H1 (cell line): ENCODE measurements around the gene SKP2. TPM values are rescaled to one million over a fixed set of nuclear protein-coding genes. Genes with fewer than 3 reads are reported as not detected.

ENCODE experiments used
- CTCF ChIA-PET: fragments of 300-600 bp; sonication (Branson Sonifier 250); formaldehyde crosslinking; loops from one replicate; lab custom pipeline; 2021; ENCODE audit not compliant: partially characterized antibody; lab: Charles Lee
- POLR2A ChIA-PET: fragments of 300-600 bp; sonication (Branson Sonifier 250); formaldehyde crosslinking; loops from one replicate; lab custom pipeline; 2021; ENCODE audit warnings: inconsistent platforms; ENCODE audit not compliant: partially characterized antibody; lab: Charles Lee
- DNase-seq, 2 experiments: peaks; one replicate each; pipeline versions ENCODE4 v3.0.0 to v3.0.0-alpha.2; 2010 to 2022; ENCODE audit warnings: low spot score in 2 of 2, low read depth in 1 of 2, mixed read lengths in 1 of 2
- FAIRE-seq: peaks from 2 replicates; lab custom pipeline; 2011; peaks lifted over from hg19 to GRCh38; lab: Jason Lieb, UNC
- H2AFZ ChIP-seq: 2 replicates; pipeline ENCODE4 v1.8.1; 2012; ENCODE audit warnings: low read length, inconsistent platforms
- H2AK5ac ChIP-seq: 2 replicates; pipeline ENCODE4 v1.6.1; 2013; ENCODE audit warnings: low read depth, low read length
- H2BK120ac ChIP-seq: replicated peaks from 2 replicates; pipeline ENCODE3; 2013; ENCODE audit warnings: low read depth, low read length, inconsistent platforms
- H2BK12ac ChIP-seq: 2 replicates; pipeline ENCODE4 v1.6.1; 2013; ENCODE audit warnings: low read depth, low read length
- H2BK15ac ChIP-seq: 2 replicates; pipeline ENCODE4 v1.6.1; 2013; ENCODE audit warnings: low read length
- H2BK20ac ChIP-seq: 2 replicates; pipeline ENCODE4 v1.6.1; 2013; ENCODE audit warnings: low read length
- H2BK5ac ChIP-seq: 2 replicates; pipeline ENCODE4 v1.6.1; 2013; ENCODE audit warnings: low read depth, low read length
- H3K14ac ChIP-seq: 2 replicates; pipeline ENCODE4 v1.6.1; 2013; ENCODE audit warnings: inconsistent platforms; ENCODE audit not compliant: insufficient read length
- H3K18ac ChIP-seq: 2 replicates; pipeline ENCODE4 v1.6.1; 2013; ENCODE audit warnings: low read length; ENCODE audit errors: extremely low read depth
- H3K23ac ChIP-seq: 2 replicates; pipeline ENCODE4 v1.6.1; 2013; ENCODE audit warnings: inconsistent platforms; ENCODE audit not compliant: insufficient read length
- H3K23me2 ChIP-seq: 2 replicates; pipeline ENCODE4 v1.6.1; 2013; ENCODE audit warnings: low read depth, low read length
- H3K27ac ChIP-seq: 2 replicates; pipeline ENCODE4 v1.6.1; 2011; ENCODE audit warnings: low read depth, low read length, inconsistent platforms
- H3K27me3 ChIP-seq, 4 experiments: replicated peaks in 1 of 4; 1 replicate in 1 of 4; 2 replicates in 3 of 4; pipeline versions ENCODE4 v1.6.1 to v1.8.1; 2011 to 2013; ENCODE audit warnings: low read length in 3 of 4, mild to moderate bottlenecking in 3 of 4, inconsistent platforms in 2 of 4, mixed read lengths in 2 of 4, moderate library complexity in 1 of 4; ENCODE audit not compliant: control insufficient read depth in 3 of 4, insufficient read depth in 3 of 4; ENCODE audit errors: extremely low read depth in 1 of 4
- H3K36me3 ChIP-seq, 4 experiments: 2 replicates each; pipeline versions ENCODE4 v1.6.1 to v1.8.1; 2011 to 2013; ENCODE audit warnings: mild to moderate bottlenecking in 4 of 4, low read length in 3 of 4, moderate library complexity in 2 of 4, control low read depth in 1 of 4, inconsistent platforms in 1 of 4; ENCODE audit not compliant: insufficient read depth in 4 of 4, control insufficient read depth in 2 of 4
- H3K4ac ChIP-seq: replicated peaks from 2 replicates; pipeline ENCODE3; 2013; ENCODE audit warnings: low read length, low read depth, mixed read lengths, inconsistent platforms; ENCODE audit not compliant: insufficient read length
- H3K4me1 ChIP-seq, 4 experiments: replicated peaks in 1 of 4; 1 replicate in 1 of 4; 2 replicates in 3 of 4; pipeline versions ENCODE4 v1.6.1 to v1.8.1; 2011 to 2013; ENCODE audit warnings: low read length in 3 of 4, inconsistent platforms in 2 of 4, mixed read lengths in 1 of 4; ENCODE audit not compliant: insufficient read depth in 4 of 4, control insufficient read depth in 3 of 4
- H3K4me2 ChIP-seq, 2 experiments: 2 replicates each; pipeline versions ENCODE4 v1.6.1 to v1.8.1; 2011 to 2013; ENCODE audit warnings: low read depth in 2 of 2, low read length in 2 of 2, control low read depth in 1 of 2, inconsistent platforms in 1 of 2, mild to moderate bottlenecking in 1 of 2; ENCODE audit not compliant: insufficient read depth in 1 of 2
- H3K4me3 ChIP-seq, 4 experiments: fragments of 200-600, 300-600 bp in 1 of 4; sonication (generic), shearing (Covaris generic), sonication (Bioruptor Twin) in 1 of 4; 2 replicates each; pipeline versions ENCODE4 v1.5.1 to v1.8.1; 2011 to 2016; ENCODE audit warnings: low read length in 4 of 4, low read depth in 3 of 4, control low read depth in 2 of 4, inconsistent platforms in 2 of 4, mild to moderate bottlenecking in 2 of 4, mixed read lengths in 1 of 4, moderate library complexity in 1 of 4; ENCODE audit not compliant: insufficient read depth in 2 of 4; ENCODE audit errors: extremely low read depth in 1 of 4
- H3K56ac ChIP-seq: replicated peaks from 2 replicates; pipeline ENCODE3; 2013; ENCODE audit warnings: low read depth, mild to moderate bottlenecking, mixed read lengths, low read length, inconsistent platforms; ENCODE audit not compliant: insufficient read length
- H3K79me1 ChIP-seq: 2 replicates; pipeline ENCODE4 v1.6.1; 2013; ENCODE audit warnings: low read depth, low read length, control low read depth
- H3K79me2 ChIP-seq, 2 experiments: 2 replicates each; pipeline versions ENCODE4 v1.6.1 to v1.8.1; 2012 to 2013; ENCODE audit warnings: low read length in 2 of 2, mild to moderate bottlenecking in 2 of 2, inconsistent platforms in 1 of 2; ENCODE audit not compliant: insufficient read depth in 2 of 2, control insufficient read depth in 1 of 2
- H3K9ac ChIP-seq, 4 experiments: replicated peaks in 1 of 4; 1 replicate in 1 of 4; 2 replicates in 3 of 4; pipeline versions ENCODE4 v1.6.1 to v1.8.1; 2011 to 2013; ENCODE audit warnings: low read depth in 3 of 4, low read length in 3 of 4, control low read depth in 2 of 4, mild to moderate bottlenecking in 2 of 4, moderate library complexity in 2 of 4, inconsistent platforms in 1 of 4; ENCODE audit errors: extremely low read depth in 1 of 4
- H3K9me3 ChIP-seq, 2 experiments: 2 replicates each; pipeline versions ENCODE4 v1.6.1 to v1.8.1; 2012 to 2013; ENCODE audit warnings: mild to moderate bottlenecking in 2 of 2, moderate library complexity in 2 of 2, control low read depth in 1 of 2, inconsistent platforms in 1 of 2, low read depth in 1 of 2, low read length in 1 of 2, mixed read lengths in 1 of 2; ENCODE audit not compliant: insufficient read depth in 2 of 2
- H4K20me1 ChIP-seq, 2 experiments: replicated peaks in 1 of 2; 2 replicates each; pipeline versions ENCODE3 to v1.8.1; 2011 to 2013; ENCODE audit warnings: inconsistent platforms in 2 of 2, low read length in 2 of 2, mild to moderate bottlenecking in 1 of 2; ENCODE audit not compliant: insufficient read depth in 2 of 2, control insufficient read depth in 1 of 2
- H4K5ac ChIP-seq: 2 replicates; pipeline ENCODE4 v1.6.1; 2013; ENCODE audit warnings: low read length, low read depth, mixed read lengths, inconsistent platforms; ENCODE audit not compliant: insufficient read length
- H4K8ac ChIP-seq: 2 replicates; pipeline ENCODE4 v1.8.0; 2013; ENCODE audit warnings: mild to moderate bottlenecking, moderate library complexity, low read length, inconsistent platforms; ENCODE audit not compliant: insufficient read depth; ENCODE audit errors: extremely low read depth
- H4K91ac ChIP-seq: replicated peaks from 2 replicates; pipeline ENCODE3; 2013; ENCODE audit warnings: low read length, mixed read lengths, inconsistent platforms; ENCODE audit not compliant: insufficient read length
- BCL11A ChIP-seq, 2 experiments: IDR thresholded peaks; one replicate each; pipeline ENCODE4 v1.6.1; 2011; ENCODE audit warnings: low read depth in 2 of 2, low read length in 2 of 2, mild to moderate bottlenecking in 2 of 2
- USF2 ChIP-seq: IDR thresholded peaks from 2 replicates; pipeline ENCODE4 v1.6.1; 2011; ENCODE audit warnings: low read length, improper control_type of control experiment
- WGBS, 2 experiments: shearing (Covaris generic) in 1 of 2; methylation state at CpG; one replicate each; pipeline versions ENCODE4 v1.1.6 to v1.1.7; 2013 to 2015; ENCODE audit warnings: low lambda C conversion rate in 2 of 2, mixed read lengths in 2 of 2, inconsistent platforms in 1 of 2, low coverage in 1 of 2, missing lambda C conversion rate in 1 of 2; ENCODE audit not compliant: insufficient replicate concordance in 2 of 2, insufficient coverage in 1 of 2, insufficient read length in 1 of 2; ENCODE audit errors: extremely low coverage in 1 of 2, missing lambda C conversion rate in 1 of 2; 5-methylcytosine and 5-hydroxymethylcytosine counted together
- polyA plus RNA-seq, 7 experiments: library from polyadenylated mRNA; depleted of rRNA in 3 of 7; stranded (reverse) in 5 of 7; unstranded in 2 of 7; fragments of >200 nt in 5 of 7; fragments of 200-250 nt in 2 of 7; gene quantifications; 1 replicate in 5 of 7; 2 replicates in 1 of 7; 4 replicates in 1 of 7; pipeline versions ENCODE4 v1.2.1 to v1.2.3, GENCODE V29; 2011 to 2013; ENCODE audit warnings: missing spikeins in 2 of 7, mixed read lengths in 2 of 7
- total RNA-seq: library from RNA; stranded (reverse); fragmentation: NEBNext Ultra II Directional; extraction: Animal tissue kit (Norgen Biotek cat#: 25700); gene quantifications from 2 replicates; pipeline ENCODE4 v1.2.1, GENCODE V29; 2021

SKP2 gene
- total and polyA plus RNA-seq, 2 of the 8 experiments (the other 6 are each of a cell fraction or from before 2014, with no cell fraction given), result 49.9 to 104 TPM

GRCh38 chr5:36153726-36154125 lies 1.8 kb downstream of the SKP2 start:
- Histone ChIP-seq H2BK20ac (no peak overlapping the region), H3K9ac (no peak overlapping the region), H3K27ac (no peak overlapping the region), H3K79me2 (peaks cover 0 to 43% of the 10 kb centered on the region in 2 experiments; a peak in 3 of 4 replicates), H2AK5ac (no peak overlapping the region), H3K79me1 (no peaks in the 10 kb centered on the region), H4K20me1 (no peaks in the 10 kb centered on the region), H3K56ac (no peak overlapping the region), H3K9me3 (no peaks in the 10 kb centered on the region), H3K4me2 (peak overlapping the region; percentile 76 to 96; a peak in 1 of 4 replicates), H4K5ac (no peak overlapping the region), H3K14ac (no peak overlapping the region), H3K27me3 (no peaks in the 10 kb centered on the region), H2BK12ac (no peak overlapping the region), H4K8ac (no peak overlapping the region), H2BK120ac (no peak overlapping the region), H3K4me3 (no peak overlapping the region), H3K4ac (no peak overlapping the region), H3K18ac (no peak overlapping the region), H3K36me3 (peaks cover 0 to 47% (median 17%) of the 10 kb centered on the region in 4 experiments; a peak in 7 of 8 replicates), H3K4me1 (peaks cover 0 to 5% (median 2%) of the 10 kb centered on the region in 4 experiments; a peak in 3 of 7 replicates), H3K23me2 (peaks cover 12% of the 10 kb centered on the region; the same call in 1 of the 2 replicates), H3K23ac (no peak overlapping the region), H2BK15ac (no peak overlapping the region)
- 88% methylated on average over 4 of the region's 4 CpGs; no CpG with 5 or more reads in 1 of the 2 experiments for WGBS, 2 experiments
- ChIA-PET CTCF (interaction anchor here (0.6 to 6.1 kb wide), 5 partner anchors 12 to 240 kb away, joined by 3 to 44 read pairs (median 6); no protein-coding TSS in a partner anchor), POLR2A (interaction anchor here (0.9 kb wide), 1 partner anchor 87 kb away, joined by 3 read pairs; the partner anchor contains the start of gene UGT3A2)
- FAIRE-seq (no peak), DNase-seq (no peak)
- TF ChIP-seq USF2 (no peak), BCL11A (IDR thresholded peaks at IDR 0.05; ENCODE audit: low read depth in 2 of 2, low read length in 2 of 2) (no peak)
- TF ChIP-seq, all 59 proteins: peak for 0
- Histone ChIP-seq H2BK5ac (no peak overlapping the region), H4K91ac (no peak overlapping the region), H2AFZ (no peak overlapping the region)
